Gastrocnemius medialis (tissue), 4 donors: ENCODE data around the gene TTC5.

Experiments
- CTCF ChIP-seq, 5 experiments: fragments of 450-650 bp in 3 of 5; fragments of 200-600 bp in 2 of 5; sonication (generic) in 2 of 5; IDR thresholded peaks in 4 of 5; conservative IDR thresholded peaks in 1 of 5; 1 replicate in 4 of 5; 2 replicates in 1 of 5; pipeline ENCODE4 v1.5.1; 2016 to 2019; ENCODE audit warnings: antibody characterized with exemption in 5 of 5, mild to moderate bottlenecking in 3 of 5, moderate library complexity in 3 of 5
- POLR2A ChIP-seq, 2 donors: fragments of 450-650 bp; IDR thresholded peaks; one replicate each; pipeline ENCODE4 v1.6.1; 2017; ENCODE audit warnings: antibody characterized with exemption in 2 of 2, mild to moderate bottlenecking in 2 of 2, moderate library complexity in 2 of 2

- TF ChIP-seq CTCF (IDR thresholded peaks at IDR 0.05 in 4 of 5, conservative IDR thresholded peaks at IDR 0.05 in 1 of 5) = no peak
- no peak for TF ChIP-seq POLR2A (IDR thresholded peaks at IDR 0.05)
Measured at GRCh38 chr14:20247646-20248246, 58.0 kb downstream of the TTC5 start.
